Measurements from ENCODE around the gene ZNF43.
"Not testable (repeated sequence)": the region's sequence is repeated elsewhere in the genome, so short reads cannot be mapped to it uniquely, and the experiment has no call there.

ZNF43 gene

DNA sequence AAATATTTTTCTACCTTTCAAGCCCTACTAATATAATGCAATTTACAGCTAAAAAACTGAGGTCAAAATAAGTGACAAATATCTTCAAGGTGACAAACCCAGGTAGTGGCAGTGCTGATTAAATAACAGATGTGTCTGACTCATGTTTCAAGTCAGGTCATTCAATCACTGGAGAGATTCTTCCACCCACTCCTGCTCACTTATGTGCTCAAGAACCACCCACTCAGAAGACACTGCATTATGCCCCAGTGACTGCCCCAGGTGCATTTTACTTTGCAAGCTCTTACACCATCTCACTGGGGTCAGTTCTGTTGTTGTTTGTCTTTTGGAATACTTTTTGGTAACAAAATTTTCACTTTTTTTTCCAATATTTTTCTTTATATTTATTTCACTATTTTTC is 70.8 kb downstream of the ZNF43 start:
- DNase-seq: no peak
- Histone ChIP-seq H3K27ac (ENCODE audit: low read length) (no peak overlapping the region), H3K4me3 (ENCODE audit: low read depth in 1 of 2, low read length in 2 of 2) (peak overlapping the region in 1 of 2 experiments; percentile 27; a peak in 1 of 4 replicates), H4K20me1 (ENCODE audit: insufficient read depth, low read length) (no peaks in the 10 kb centered on the region), H3K27me3 (ENCODE audit: insufficient read depth, low read length, poor library complexity) (no peaks in the 10 kb centered on the region), H3K9ac (ENCODE audit: low read depth, low read length) (no peak overlapping the region), H3K4me1 (ENCODE audit: insufficient read depth, low read length) (peaks cover 26% of the 10 kb centered on the region), H3K4me2 (ENCODE audit: insufficient read depth, low read length) (peak overlapping the region; percentile 73; the same call in 1 of the 2 replicates), H2AFZ (ENCODE audit: low read depth, low read length) (no peak overlapping the region), H3K9me3 (ENCODE audit: insufficient read depth, low read length, severe bottlenecking) (peaks cover 33% of the 10 kb centered on the region), H3K79me2 (ENCODE audit: insufficient read depth, low read length) (peaks cover 69% of the 10 kb centered on the region), H3K36me3 (ENCODE audit: insufficient read depth, low read length) (peaks cover 57% of the 10 kb centered on the region)
- no peak for TF ChIP-seq EZH2 (IDR thresholded peaks at IDR 0.05; ENCODE audit: borderline replicate concordance, low read depth, low read length, severe bottlenecking)
- TF ChIP-seq, protein P1, sequence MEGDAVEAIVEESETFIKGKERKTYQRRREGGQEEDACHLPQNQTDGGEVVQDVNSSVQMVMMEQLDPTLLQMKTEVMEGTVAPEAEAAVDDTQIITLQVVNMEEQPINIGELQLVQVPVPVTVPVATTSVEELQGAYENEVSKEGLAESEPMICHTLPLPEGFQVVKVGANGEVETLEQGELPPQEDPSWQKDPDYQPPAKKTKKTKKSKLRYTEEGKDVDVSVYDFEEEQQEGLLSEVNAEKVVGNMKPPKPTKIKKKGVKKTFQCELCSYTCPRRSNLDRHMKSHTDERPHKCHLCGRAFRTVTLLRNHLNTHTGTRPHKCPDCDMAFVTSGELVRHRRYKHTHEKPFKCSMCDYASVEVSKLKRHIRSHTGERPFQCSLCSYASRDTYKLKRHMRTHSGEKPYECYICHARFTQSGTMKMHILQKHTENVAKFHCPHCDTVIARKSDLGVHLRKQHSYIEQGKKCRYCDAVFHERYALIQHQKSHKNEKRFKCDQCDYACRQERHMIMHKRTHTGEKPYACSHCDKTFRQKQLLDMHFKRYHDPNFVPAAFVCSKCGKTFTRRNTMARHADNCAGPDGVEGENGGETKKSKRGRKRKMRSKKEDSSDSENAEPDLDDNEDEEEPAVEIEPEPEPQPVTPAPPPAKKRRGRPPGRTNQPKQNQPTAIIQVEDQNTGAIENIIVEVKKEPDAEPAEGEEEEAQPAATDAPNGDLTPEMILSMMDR (IDR thresholded peaks at IDR 0.05; ENCODE audit: borderline replicate concordance, extremely low read depth, low read length, poor library complexity, severe bottlenecking): no peak
- ATAC-seq (ENCODE audit: insufficient read depth, low read depth): no peak

DNA sequence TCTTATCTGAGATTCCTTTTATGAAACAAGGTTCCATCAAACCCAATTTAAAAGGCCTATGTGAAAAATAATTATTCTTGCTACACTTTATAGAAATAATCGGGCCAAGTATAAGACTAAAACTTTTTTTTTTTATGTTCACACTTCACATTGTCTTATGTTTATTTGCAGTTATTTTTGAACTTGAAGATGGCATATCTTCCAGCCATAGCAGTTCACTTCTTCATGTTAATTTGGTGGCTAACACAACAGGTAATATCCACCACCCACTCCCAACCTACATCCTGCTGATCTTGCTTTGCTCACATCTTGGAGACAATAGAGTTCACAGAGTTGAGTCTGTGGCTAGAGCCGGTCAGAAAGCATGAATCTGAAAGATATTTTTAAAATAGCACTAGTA is 74.4 kb downstream of the ZNF43 start:
- Histone ChIP-seq H3K79me2 (ENCODE audit: insufficient read depth, low read length) (peaks cover 94% of the 10 kb centered on the region), H3K4me1 (ENCODE audit: insufficient read depth, low read length) (peaks cover 18% of the 10 kb centered on the region), H3K9me3 (ENCODE audit: insufficient read depth, low read length, severe bottlenecking) (peaks cover 35% of the 10 kb centered on the region), H3K36me3 (ENCODE audit: insufficient read depth, low read length) (peaks cover 93% of the 10 kb centered on the region)
- DNase-seq; H3K27ac ChIP-seq (ENCODE audit: low read length); H2AFZ ChIP-seq (ENCODE audit: low read depth, low read length); H3K27me3 ChIP-seq (ENCODE audit: insufficient read depth, low read length, poor library complexity); ATAC-seq (ENCODE audit: insufficient read depth, low read depth); H4K20me1 ChIP-seq (ENCODE audit: insufficient read depth, low read length); H3K4me3 ChIP-seq (ENCODE audit: low read depth in 1 of 2, low read length in 2 of 2); H3K4me2 ChIP-seq (ENCODE audit: insufficient read depth, low read length); H3K9ac ChIP-seq (ENCODE audit: low read depth, low read length): not testable (repeated sequence)

DNA sequence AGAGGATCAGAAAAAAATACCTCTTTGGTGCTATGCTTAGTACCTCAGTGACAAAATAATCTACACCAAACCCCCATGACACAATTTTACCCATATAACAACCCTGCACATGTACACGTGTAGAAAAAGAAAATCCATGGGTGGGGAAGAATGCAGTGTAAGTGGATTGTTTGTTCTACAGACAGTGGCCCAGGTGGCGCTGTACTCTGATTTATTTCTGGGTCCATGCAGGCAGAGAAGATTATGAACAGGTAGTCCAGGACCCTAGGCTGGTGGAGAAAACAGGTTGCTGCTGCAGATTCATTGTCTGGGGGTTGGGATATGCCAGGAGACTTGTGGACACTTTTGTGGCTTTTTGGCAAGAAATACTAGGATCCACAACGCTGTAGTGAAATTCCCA is 77.7 kb downstream of the ZNF43 start:
- peaks cover 99% of the 10 kb centered on the region for H3K36me3 ChIP-seq (ENCODE audit: insufficient read depth, low read length)
- no peak overlapping the region for H3K9ac ChIP-seq (ENCODE audit: low read depth, low read length)

DNA sequence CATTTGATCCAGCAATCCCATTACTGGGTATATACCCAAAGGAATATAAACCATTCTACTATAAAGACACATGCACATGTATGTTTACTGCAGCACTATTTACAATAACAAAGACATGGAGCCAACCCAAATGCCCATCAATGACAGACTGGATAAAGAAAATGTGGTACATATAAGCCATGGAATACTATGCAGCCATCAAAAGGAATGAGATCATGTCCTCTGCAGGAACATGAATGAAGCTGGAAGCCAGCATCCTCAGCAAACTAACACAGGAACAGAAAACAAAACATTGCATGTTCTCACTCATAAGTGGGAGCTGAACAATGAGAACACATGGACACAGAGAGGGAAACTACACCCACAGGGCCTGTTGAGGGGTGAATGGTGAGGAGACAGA is 80.4 kb downstream of the ZNF43 start:
- H3K4me3 ChIP-seq (ENCODE audit: low read depth in 1 of 2, low read length in 2 of 2); H3K4me2 ChIP-seq (ENCODE audit: insufficient read depth, low read length); H4K20me1 ChIP-seq (ENCODE audit: insufficient read depth, low read length); ATAC-seq (ENCODE audit: insufficient read depth, low read depth); H2AFZ ChIP-seq (ENCODE audit: low read depth, low read length); H3K9ac ChIP-seq (ENCODE audit: low read depth, low read length); H3K27ac ChIP-seq (ENCODE audit: low read length); H3K9me3 ChIP-seq (ENCODE audit: insufficient read depth, low read length, severe bottlenecking); DNase-seq; H3K4me1 ChIP-seq (ENCODE audit: insufficient read depth, low read length); H3K27me3 ChIP-seq (ENCODE audit: insufficient read depth, low read length, poor library complexity): not testable (repeated sequence)
- Histone ChIP-seq H3K79me2 (ENCODE audit: insufficient read depth, low read length) (peaks cover 97% of the 10 kb centered on the region), H3K36me3 (ENCODE audit: insufficient read depth, low read length) (peaks cover 99% of the 10 kb centered on the region)

More for the DNA sequence above, 77.7 kb downstream of the ZNF43 start:
- H3K27me3 ChIP-seq (ENCODE audit: insufficient read depth, low read length, poor library complexity): no peaks in the 10 kb centered on the region
- TF ChIP-seq, protein P1 (IDR thresholded peaks at IDR 0.05; ENCODE audit: borderline replicate concordance, extremely low read depth, low read length, poor library complexity, severe bottlenecking): peak; percentile 36
- no peak for TF ChIP-seq EZH2 (IDR thresholded peaks at IDR 0.05; ENCODE audit: borderline replicate concordance, low read depth, low read length, severe bottlenecking)
- no peak overlapping the region for H2AFZ ChIP-seq (ENCODE audit: low read depth, low read length)
- peaks cover 26% of the 10 kb centered on the region for H3K9me3 ChIP-seq (ENCODE audit: insufficient read depth, low read length, severe bottlenecking)
- H3K27ac ChIP-seq (ENCODE audit: low read length): no peak overlapping the region
- no peak overlapping the region for H3K4me2 ChIP-seq (ENCODE audit: insufficient read depth, low read length)
- H3K4me3 ChIP-seq (ENCODE audit: low read depth in 1 of 2, low read length in 2 of 2): no peak overlapping the region
- H3K79me2 ChIP-seq (ENCODE audit: insufficient read depth, low read length): peaks cover 93% of the 10 kb centered on the region
- DNase-seq: no peak
- no peak for ATAC-seq (ENCODE audit: insufficient read depth, low read depth)
- H3K4me1 ChIP-seq (ENCODE audit: insufficient read depth, low read length): peaks cover 3% of the 10 kb centered on the region; the same call in 1 of the 2 replicates
- peaks cover 3% of the 10 kb centered on the region; the same call in 1 of the 2 replicates for H4K20me1 ChIP-seq (ENCODE audit: insufficient read depth, low read length)

All from DND-41 (cell line).